HL-60 (cell line): ENCODE data around the gene L3MBTL1.

ENCODE experiments used
- CTCF ChIP-seq: IDR thresholded peaks from one replicate; pipeline ENCODE4 v1.5.1; 2011; ENCODE audit warnings: low read length, control low read depth, inconsistent platforms; ENCODE audit not compliant: insufficient read depth
- POLR2AphosphoS5 ChIP-seq: IDR thresholded peaks from 2 replicates; pipeline ENCODE4 v1.6.1; 2012; ENCODE audit warnings: low read depth
- TF ChIP-seq, protein P1 (sequence below): IDR thresholded peaks from 2 replicates; pipeline ENCODE4 v1.6.1; 2012; ENCODE audit warnings: low read depth; ENCODE audit not compliant: insufficient replicate concordance

GRCh38 chr20:43536041-43536816 is 28.7 kb downstream of the L3MBTL1 start:
- TF ChIP-seq, protein P1, sequence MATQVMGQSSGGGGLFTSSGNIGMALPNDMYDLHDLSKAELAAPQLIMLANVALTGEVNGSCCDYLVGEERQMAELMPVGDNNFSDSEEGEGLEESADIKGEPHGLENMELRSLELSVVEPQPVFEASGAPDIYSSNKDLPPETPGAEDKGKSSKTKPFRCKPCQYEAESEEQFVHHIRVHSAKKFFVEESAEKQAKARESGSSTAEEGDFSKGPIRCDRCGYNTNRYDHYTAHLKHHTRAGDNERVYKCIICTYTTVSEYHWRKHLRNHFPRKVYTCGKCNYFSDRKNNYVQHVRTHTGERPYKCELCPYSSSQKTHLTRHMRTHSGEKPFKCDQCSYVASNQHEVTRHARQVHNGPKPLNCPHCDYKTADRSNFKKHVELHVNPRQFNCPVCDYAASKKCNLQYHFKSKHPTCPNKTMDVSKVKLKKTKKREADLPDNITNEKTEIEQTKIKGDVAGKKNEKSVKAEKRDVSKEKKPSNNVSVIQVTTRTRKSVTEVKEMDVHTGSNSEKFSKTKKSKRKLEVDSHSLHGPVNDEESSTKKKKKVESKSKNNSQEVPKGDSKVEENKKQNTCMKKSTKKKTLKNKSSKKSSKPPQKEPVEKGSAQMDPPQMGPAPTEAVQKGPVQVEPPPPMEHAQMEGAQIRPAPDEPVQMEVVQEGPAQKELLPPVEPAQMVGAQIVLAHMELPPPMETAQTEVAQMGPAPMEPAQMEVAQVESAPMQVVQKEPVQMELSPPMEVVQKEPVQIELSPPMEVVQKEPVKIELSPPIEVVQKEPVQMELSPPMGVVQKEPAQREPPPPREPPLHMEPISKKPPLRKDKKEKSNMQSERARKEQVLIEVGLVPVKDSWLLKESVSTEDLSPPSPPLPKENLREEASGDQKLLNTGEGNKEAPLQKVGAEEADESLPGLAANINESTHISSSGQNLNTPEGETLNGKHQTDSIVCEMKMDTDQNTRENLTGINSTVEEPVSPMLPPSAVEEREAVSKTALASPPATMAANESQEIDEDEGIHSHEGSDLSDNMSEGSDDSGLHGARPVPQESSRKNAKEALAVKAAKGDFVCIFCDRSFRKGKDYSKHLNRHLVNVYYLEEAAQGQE: no peak
- TF ChIP-seq CTCF (no peak), POLR2AphosphoS5 (no peak)
